ENCODE results near the gene SIL1.

DNA sequence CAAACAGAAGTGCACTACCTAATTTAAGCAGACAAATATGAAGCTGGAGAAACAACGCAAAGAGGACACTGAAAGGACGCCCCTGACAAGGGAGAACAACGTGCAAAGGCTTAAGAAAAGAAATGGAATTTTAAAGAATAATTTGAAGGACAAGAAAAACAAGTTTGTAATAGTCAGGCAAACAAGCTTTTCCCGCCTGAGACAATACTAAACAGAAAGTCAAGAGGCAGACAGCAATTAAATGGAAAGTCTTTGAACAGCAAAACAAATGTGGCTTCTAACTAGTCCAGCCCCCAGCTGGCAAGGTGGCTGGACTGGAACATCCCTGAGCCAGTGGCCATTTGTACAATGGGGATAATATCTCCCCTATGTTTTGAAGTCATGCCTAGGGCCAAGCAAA lies 63.3 kb downstream of the SIL1 start:
- TF ChIP-seq POLR2AphosphoS5 (IDR thresholded peaks at IDR 0.05): no peak
- TF ChIP-seq, protein P1, sequence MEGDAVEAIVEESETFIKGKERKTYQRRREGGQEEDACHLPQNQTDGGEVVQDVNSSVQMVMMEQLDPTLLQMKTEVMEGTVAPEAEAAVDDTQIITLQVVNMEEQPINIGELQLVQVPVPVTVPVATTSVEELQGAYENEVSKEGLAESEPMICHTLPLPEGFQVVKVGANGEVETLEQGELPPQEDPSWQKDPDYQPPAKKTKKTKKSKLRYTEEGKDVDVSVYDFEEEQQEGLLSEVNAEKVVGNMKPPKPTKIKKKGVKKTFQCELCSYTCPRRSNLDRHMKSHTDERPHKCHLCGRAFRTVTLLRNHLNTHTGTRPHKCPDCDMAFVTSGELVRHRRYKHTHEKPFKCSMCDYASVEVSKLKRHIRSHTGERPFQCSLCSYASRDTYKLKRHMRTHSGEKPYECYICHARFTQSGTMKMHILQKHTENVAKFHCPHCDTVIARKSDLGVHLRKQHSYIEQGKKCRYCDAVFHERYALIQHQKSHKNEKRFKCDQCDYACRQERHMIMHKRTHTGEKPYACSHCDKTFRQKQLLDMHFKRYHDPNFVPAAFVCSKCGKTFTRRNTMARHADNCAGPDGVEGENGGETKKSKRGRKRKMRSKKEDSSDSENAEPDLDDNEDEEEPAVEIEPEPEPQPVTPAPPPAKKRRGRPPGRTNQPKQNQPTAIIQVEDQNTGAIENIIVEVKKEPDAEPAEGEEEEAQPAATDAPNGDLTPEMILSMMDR (IDR thresholded peaks at IDR 0.05): no peak
- TF ChIP-seq EP300 (IDR thresholded peaks at IDR 0.05): no peak
- TF ChIP-seq POLR2A (IDR thresholded peaks at IDR 0.05): no peak
